Upper lobe of left lung (tissue), 4 donors: Measurements from ENCODE around the gene ZBED1.

ENCODE experiments used
- EP300 ChIP-seq, 4 donors: sonication (generic); formaldehyde crosslinking; IDR thresholded peaks; one replicate each; pipeline ENCODE4 v1.5.1; 2017; ENCODE audit warnings: antibody characterized with exemption in 4 of 4, control low read depth in 2 of 4
- POLR2A ChIP-seq, 4 donors: fragments of 450-650 bp; IDR thresholded peaks; one replicate each; pipeline ENCODE4 v1.5.1; 2016 to 2017; ENCODE audit warnings: antibody characterized with exemption in 4 of 4, mild to moderate bottlenecking in 2 of 4
- POLR2AphosphoS5 ChIP-seq, 2 donors: sonication (generic); formaldehyde crosslinking; IDR thresholded peaks; one replicate each; pipeline ENCODE4 v1.5.1; 2017; ENCODE audit warnings: antibody characterized with exemption in 2 of 2
- TF ChIP-seq, protein P1 (sequence below), 6 experiments: fragments of 450-650 bp in 4 of 6; fragments of 200-600 bp in 2 of 6; sonication (generic) in 2 of 6; IDR thresholded peaks; one replicate each; pipeline ENCODE4 v1.5.1; 2016 to 2019; ENCODE audit warnings: antibody characterized with exemption in 6 of 6

- TF ChIP-seq POLR2AphosphoS5 (IDR thresholded peaks at IDR 0.05) (no peak), EP300 (IDR thresholded peaks at IDR 0.05) (no peak), POLR2A (IDR thresholded peaks at IDR 0.05) (no peak)
- TF ChIP-seq, protein P1, sequence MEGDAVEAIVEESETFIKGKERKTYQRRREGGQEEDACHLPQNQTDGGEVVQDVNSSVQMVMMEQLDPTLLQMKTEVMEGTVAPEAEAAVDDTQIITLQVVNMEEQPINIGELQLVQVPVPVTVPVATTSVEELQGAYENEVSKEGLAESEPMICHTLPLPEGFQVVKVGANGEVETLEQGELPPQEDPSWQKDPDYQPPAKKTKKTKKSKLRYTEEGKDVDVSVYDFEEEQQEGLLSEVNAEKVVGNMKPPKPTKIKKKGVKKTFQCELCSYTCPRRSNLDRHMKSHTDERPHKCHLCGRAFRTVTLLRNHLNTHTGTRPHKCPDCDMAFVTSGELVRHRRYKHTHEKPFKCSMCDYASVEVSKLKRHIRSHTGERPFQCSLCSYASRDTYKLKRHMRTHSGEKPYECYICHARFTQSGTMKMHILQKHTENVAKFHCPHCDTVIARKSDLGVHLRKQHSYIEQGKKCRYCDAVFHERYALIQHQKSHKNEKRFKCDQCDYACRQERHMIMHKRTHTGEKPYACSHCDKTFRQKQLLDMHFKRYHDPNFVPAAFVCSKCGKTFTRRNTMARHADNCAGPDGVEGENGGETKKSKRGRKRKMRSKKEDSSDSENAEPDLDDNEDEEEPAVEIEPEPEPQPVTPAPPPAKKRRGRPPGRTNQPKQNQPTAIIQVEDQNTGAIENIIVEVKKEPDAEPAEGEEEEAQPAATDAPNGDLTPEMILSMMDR (IDR thresholded peaks at IDR 0.05), result no peak
These were observed 48.0 kb downstream of the ZBED1 start for GRCh38 chrX:2452799-2453198.
